B cell (primary cell): ENCODE data around the gene UBE2M. TPM values are rescaled to one million over a fixed set of nuclear protein-coding genes. Genes with fewer than 3 reads are reported as not detected.
A peak's percentile ranks its signal among the peaks of the same experiment; 100 is the strongest.

Experiments
- ATAC-seq: fragments of 200-7000 bp; cut with Tn5 transposase; one replicate; pipeline ENCODE4 v1.10.0; 2021; ENCODE audit warnings: low read depth, mild to moderate bottlenecking, moderate number of reproducible peaks, moderate library complexity
- CTCF ChIA-PET: fragments of 350-600 bp; sonication (Branson Sonifier 250); formaldehyde crosslinking; loops from one replicate; lab custom pipeline; 2021; ENCODE audit warnings: antibody characterized with exemption, inconsistent platforms; lab: Charles Lee
- POLR2A ChIA-PET: fragments of 350-600 bp; sonication (Branson Sonifier 250); formaldehyde crosslinking; loops from one replicate; lab custom pipeline; 2021; ENCODE audit warnings: antibody characterized with exemption; lab: Charles Lee
- DNase-seq: peaks from one replicate; pipeline ENCODE4 v3.0.0; 2013
- H2AFZ ChIP-seq: 2 replicates; pipeline ENCODE4 v1.6.1; 2012; ENCODE audit warnings: mild to moderate bottlenecking, low read depth, low read length; ENCODE audit not compliant: insufficient read depth, poor library complexity, severe bottlenecking
- H3K27ac ChIP-seq, 2 donors: 1 replicate in 1 of 2; 2 replicates in 1 of 2; pipeline ENCODE4 v1.5.1; 2012 to 2013; ENCODE audit warnings: low read length in 2 of 2, mild to moderate bottlenecking in 2 of 2, moderate library complexity in 1 of 2
- H3K27me3 ChIP-seq, 4 experiments: fragments of 200-600 bp in 1 of 4; sonication (generic) in 1 of 4; replicated peaks in 1 of 4; 1 replicate in 2 of 4; 2 replicates in 2 of 4; pipeline versions ENCODE4 v1.6.1 to v1.7.0; 2013 to 2016; ENCODE audit warnings: low read length in 3 of 4, mild to moderate bottlenecking in 2 of 4, mixed read lengths in 1 of 4, moderate library complexity in 1 of 4; ENCODE audit not compliant: insufficient read depth in 4 of 4, control insufficient read depth in 3 of 4; ENCODE audit errors: control extremely low read depth in 1 of 4
- H3K36me3 ChIP-seq, 2 experiments: replicated peaks in 1 of 2; 1 replicate in 1 of 2; 2 replicates in 1 of 2; pipeline versions ENCODE4 v1.6.1 to v1.7.1; 2013; ENCODE audit warnings: low read length in 1 of 2; ENCODE audit not compliant: insufficient read depth in 2 of 2, control insufficient read depth in 1 of 2; ENCODE audit errors: control extremely low read depth in 1 of 2, extremely low read depth in 1 of 2
- H3K4me1 ChIP-seq, 2 donors: fragments of 200-600 bp in 1 of 2; sonication (generic) in 1 of 2; 1 replicate in 1 of 2; 2 replicates in 1 of 2; pipeline versions ENCODE4 v1.5.1 to v1.6.1; 2013 to 2017; ENCODE audit warnings: low read length in 2 of 2; ENCODE audit not compliant: control insufficient read depth in 2 of 2, insufficient read depth in 2 of 2
- H3K4me2 ChIP-seq: replicated peaks from 2 replicates; pipeline ENCODE3; 2012; ENCODE audit warnings: mild to moderate bottlenecking, low read depth, low read length; ENCODE audit not compliant: poor library complexity, severe bottlenecking
- H3K4me3 ChIP-seq, 5 experiments: fragments of 200-600 bp in 1 of 5; sonication (generic) in 1 of 5; 1 replicate in 3 of 5; 2 replicates in 2 of 5; pipeline versions ENCODE4 v1.5.1 to v1.7.0; 2011 to 2016; ENCODE audit warnings: low read length in 4 of 5, mild to moderate bottlenecking in 4 of 5, low read depth in 2 of 5, control low read depth in 1 of 5, moderate library complexity in 1 of 5; ENCODE audit not compliant: insufficient read depth in 1 of 5; ENCODE audit errors: control extremely low read depth in 1 of 5, extremely low read depth in 1 of 5
- H3K79me2 ChIP-seq: fragments of 200-600 bp; sonication (generic); one replicate; pipeline ENCODE4 v1.6.0; 2016; ENCODE audit warnings: low read length; ENCODE audit not compliant: control insufficient read depth, insufficient read depth
- H3K9ac ChIP-seq: fragments of 200-600 bp; sonication (generic); 2 replicates; pipeline ENCODE4 v1.6.1; 2017; ENCODE audit warnings: mild to moderate bottlenecking, low read length, moderate library complexity
- H3K9me3 ChIP-seq, 3 donors: one replicate each; pipeline versions ENCODE4 v1.6.1 to v1.7.1; 2013; ENCODE audit warnings: low read length in 2 of 3; ENCODE audit not compliant: control insufficient read depth in 2 of 3, insufficient read depth in 1 of 3; ENCODE audit errors: control extremely low read depth in 1 of 3
- H4K20me1 ChIP-seq: 2 replicates; pipeline ENCODE4 v1.6.0; 2012; ENCODE audit warnings: mild to moderate bottlenecking, low read length; ENCODE audit not compliant: insufficient read depth, control insufficient read depth, poor library complexity, severe bottlenecking
- H3K27ac Mint-ChIP-seq: one replicate; pipeline ENCODE4 v1.8.0; 2021; ENCODE audit warnings: mixed read lengths
- H3K27me3 Mint-ChIP-seq: one replicate; pipeline ENCODE4 v1.8.0; 2021; ENCODE audit warnings: mixed read lengths
- H3K4me1 Mint-ChIP-seq: one replicate; pipeline ENCODE4 v1.8.0; 2021; ENCODE audit warnings: mixed read lengths
- H3K4me3 Mint-ChIP-seq: one replicate; pipeline ENCODE4 v1.8.0; 2021; ENCODE audit warnings: mixed read lengths
- H3K9me3 Mint-ChIP-seq: one replicate; pipeline ENCODE4 v1.8.0; 2022; ENCODE audit warnings: mixed read lengths; ENCODE audit not compliant: insufficient read depth
- CTCF ChIP-seq: fragments of 200-600 bp; IDR thresholded peaks from one replicate; pipeline ENCODE4 v1.8.0; 2022; ENCODE audit warnings: antibody characterized with exemption, mild to moderate bottlenecking
- EZH2 ChIP-seq: IDR thresholded peaks from 2 replicates; pipeline ENCODE4 v1.6.1; 2012; ENCODE audit warnings: borderline replicate concordance, low read depth, mild to moderate bottlenecking, moderate library complexity, low read length; ENCODE audit not compliant: insufficient read depth, poor library complexity, severe bottlenecking
- WGBS: methylation state at CpG from one replicate; pipeline ENCODE4 v1.1.5; 2013; ENCODE audit warnings: missing lambda C conversion rate; ENCODE audit not compliant: insufficient coverage; 5-methylcytosine and 5-hydroxymethylcytosine counted together
- intact Hi-C: fragments of 100-400 bp; cut with micrococcal nuclease; formaldehyde crosslinking; loops from one replicate; pipeline ENCODE4 v1.10.0; 2022
- polyA plus RNA-seq: library from polyadenylated mRNA; depleted of rRNA; stranded (reverse); fragments of >200 nt; gene quantifications from 2 replicates; pipeline ENCODE4 v1.2.3, GENCODE V29; 2012
- total RNA-seq, 2 donors: library from RNA; stranded (reverse); fragments of 120-200 nt in 1 of 2; gene quantifications; 1 replicate in 1 of 2; 2 replicates in 1 of 2; pipeline versions ENCODE4 v1.2.3 to v1.2.4, GENCODE V29; 2013 to 2022

UBE2M gene
- total and polyA plus RNA-seq, 2 donors (not counting 1 experiment from before 2014, with no cell fraction given): 62.5 to 66.1 TPM

- H4K20me1 ChIP-seq: peaks cover 16% of the 10 kb centered on the region
- H3K36me3 ChIP-seq: peaks cover 4 to 12% of the 10 kb centered on the region in 2 experiments
- ATAC-seq (peak; percentile 71), DNase-seq (peak; percentile 99)
- H3K27me3 Mint-ChIP-seq: no peaks in the 10 kb centered on the region
- H3K9me3 Mint-ChIP-seq: no peaks in the 10 kb centered on the region
- peaks cover 40% of the 10 kb centered on the region for H3K79me2 ChIP-seq
- under 1% methylated on average over 76 of the region's 76 CpGs for WGBS
- peak overlapping the region; percentile 96 for H3K4me3 Mint-ChIP-seq
- peak overlapping the region; percentile 74 to 98 for H3K27ac ChIP-seq
- H3K4me1 Mint-ChIP-seq: peaks cover 80% of the 10 kb centered on the region
- H3K27ac Mint-ChIP-seq: peak overlapping the region; percentile 98
- H2AFZ ChIP-seq: peak overlapping the region; percentile 89
- peaks cover 48 to 68% of the 10 kb centered on the region in 2 donors for H3K4me1 ChIP-seq
- POLR2A ChIA-PET: interaction anchor here (0.6 to 3.5 kb wide), 5 partner anchors 14 to 408 kb away, joined by 3 to 23 read pairs (median 4); partner anchors contain the start of genes ERVK3-1, MZF1, ZBTB45 and ZNF329
- CTCF ChIA-PET: interaction anchor here (0.7 to 1.5 kb wide), 3 partner anchors 13 to 39 kb away, joined by 3 to 8 read pairs (median 3); partner anchors contain the start of genes MZF1 and ZBTB45
- intact Hi-C loops: loop anchor here (1.0 kb wide), 3 partner anchors 14 to 196 kb away; partner anchors contain the start of genes MZF1, TRIM28 and ZNF497
- no peak for TF ChIP-seq EZH2
- no peak for TF ChIP-seq CTCF
- no peaks in the 10 kb centered on the region for H3K27me3 ChIP-seq
- H3K4me3 ChIP-seq: peak overlapping the region; percentile 57 to 95 (median 85)
- peak overlapping the region; percentile 97 for H3K4me2 ChIP-seq
- peak overlapping the region; percentile 90 for H3K9ac ChIP-seq
- peaks cover 0 to 9% (median 0%) of the 10 kb centered on the region in 3 donors for H3K9me3 ChIP-seq
These were observed 338 bp upstream of the UBE2M start for GRCh38 chr19:58558623-58559274.
